ENCODE data around the gene PCDHGA6.

Gene PCDHGA6

GRCh38 chr5:141349917-141350619, 23.6 kb upstream of the PCDHGA6 start, which contains the start of gene PCDHGB1:
Gene PCDHGB1, plus strand, starts transcription at chr5:141350099. Its CDS starts 162 bp downstream, at chr5:141350261.
- H3K4me1 Mint-ChIP-seq (ENCODE audit: low read depth): peaks cover 2% of the 10 kb centered on the region
- H3K27me3 Mint-ChIP-seq (ENCODE audit: low read depth): peaks cover 20% of the 10 kb centered on the region
- peak within 1 kb of the TSS; percentile 9 for H3K27ac Mint-ChIP-seq
- H3K4me3 Mint-ChIP-seq: peak within 1 kb of the TSS; percentile 65
- H3K36me3 Mint-ChIP-seq (ENCODE audit: low read depth): peaks cover 9% of the 10 kb centered on the region
- H3K9me3 Mint-ChIP-seq: peaks cover 22% of the 10 kb centered on the region

GRCh38 chr5:141351591-141351990, 22.1 kb upstream of the PCDHGA6 start:
- peaks cover 2% of the 10 kb centered on the region for H3K4me1 Mint-ChIP-seq (ENCODE audit: low read depth)
- H3K27ac Mint-ChIP-seq: no peak overlapping the region
- H3K36me3 Mint-ChIP-seq (ENCODE audit: low read depth): peaks cover 9% of the 10 kb centered on the region
- peaks cover 29% of the 10 kb centered on the region for H3K9me3 Mint-ChIP-seq
- H3K27me3 Mint-ChIP-seq (ENCODE audit: low read depth): peaks cover 29% of the 10 kb centered on the region
- no peak overlapping the region for H3K4me3 Mint-ChIP-seq

GRCh38 chr5:141354900-141355469, 18.7 kb upstream of the PCDHGA6 start, which contains the start of gene PCDHGA4:
Gene PCDHGA4, plus strand, starts transcription at chr5:141355021. Its CDS starts 87 bp downstream, at chr5:141355108.
- H3K9me3 Mint-ChIP-seq: peaks cover 26% of the 10 kb centered on the region
- H3K27me3 Mint-ChIP-seq (ENCODE audit: low read depth): peaks cover 26% of the 10 kb centered on the region
- peaks cover 8% of the 10 kb centered on the region for H3K36me3 Mint-ChIP-seq (ENCODE audit: low read depth)

GRCh38 chr5:141355641-141356040, 18.1 kb upstream of the PCDHGA6 start:
- no peak overlapping the region for H3K27ac Mint-ChIP-seq
- no peak overlapping the region for H3K4me3 Mint-ChIP-seq
- peaks cover 5% of the 10 kb centered on the region for H3K36me3 Mint-ChIP-seq (ENCODE audit: low read depth)
- peaks cover 28% of the 10 kb centered on the region for H3K9me3 Mint-ChIP-seq
- H3K4me1 Mint-ChIP-seq (ENCODE audit: low read depth): peaks cover 2% of the 10 kb centered on the region
- peaks cover 24% of the 10 kb centered on the region for H3K27me3 Mint-ChIP-seq (ENCODE audit: low read depth)

More at GRCh38 chr5:141354900-141355469, 18.7 kb upstream of the PCDHGA6 start, which contains the start of gene PCDHGA4:
- Mint-ChIP-seq H3K4me1 (ENCODE audit: low read depth) (peaks cover 4% of the 10 kb centered on the region), H3K27ac (no peak within 1 kb of the TSS), H3K4me3 (no peak within 1 kb of the TSS)

- Mint-ChIP-seq H3K4me3 (no peak overlapping the region), H3K27ac (no peak overlapping the region), H3K9me3 (peaks cover 33% of the 10 kb centered on the region), H3K4me1 (ENCODE audit: low read depth) (peaks cover 2% of the 10 kb centered on the region), H3K36me3 (ENCODE audit: low read depth) (peaks cover 5% of the 10 kb centered on the region), H3K27me3 (ENCODE audit: low read depth) (peaks cover 27% of the 10 kb centered on the region)
Measured at GRCh38 chr5:141356133-141356532, 17.6 kb upstream of the PCDHGA6 start.

GRCh38 chr5:141356950-141357349, 16.7 kb upstream of the PCDHGA6 start:
- Mint-ChIP-seq H3K27ac (no peak overlapping the region), H3K36me3 (ENCODE audit: low read depth) (peaks cover 5% of the 10 kb centered on the region), H3K9me3 (peaks cover 36% of the 10 kb centered on the region), H3K4me3 (no peak overlapping the region), H3K4me1 (ENCODE audit: low read depth) (peaks cover 2% of the 10 kb centered on the region), H3K27me3 (ENCODE audit: low read depth) (peaks cover 26% of the 10 kb centered on the region)

GRCh38 chr5:141359790-141360426, 13.8 kb upstream of the PCDHGA6 start, which contains the start of gene PCDHGB2:
Gene PCDHGB2, plus strand, starts transcription at chr5:141359994. Its CDS starts 142 bp downstream, at chr5:141360136.
- H3K27me3 Mint-ChIP-seq (ENCODE audit: low read depth): peaks cover 42% of the 10 kb centered on the region
- H3K27ac Mint-ChIP-seq: peak within 1 kb of the TSS; percentile 50
- peaks cover 4% of the 10 kb centered on the region for H3K4me1 Mint-ChIP-seq (ENCODE audit: low read depth)
- peak within 1 kb of the TSS; percentile 83 for H3K4me3 Mint-ChIP-seq
- peaks cover 8% of the 10 kb centered on the region for H3K36me3 Mint-ChIP-seq (ENCODE audit: low read depth)
- H3K9me3 Mint-ChIP-seq: peaks cover 42% of the 10 kb centered on the region

- H3K4me3 Mint-ChIP-seq: peak overlapping the region; percentile 14
- peaks cover 8% of the 10 kb centered on the region for H3K36me3 Mint-ChIP-seq (ENCODE audit: low read depth)
- H3K4me1 Mint-ChIP-seq (ENCODE audit: low read depth): peaks cover 4% of the 10 kb centered on the region
- H3K9me3 Mint-ChIP-seq: peaks cover 44% of the 10 kb centered on the region
- no peak overlapping the region for H3K27ac Mint-ChIP-seq
- H3K27me3 Mint-ChIP-seq (ENCODE audit: low read depth): peaks cover 48% of the 10 kb centered on the region
Measured at GRCh38 chr5:141360685-141361084, 13.0 kb upstream of the PCDHGA6 start.

GRCh38 chr5:141362719-141363118, 11.0 kb upstream of the PCDHGA6 start:
- Mint-ChIP-seq H3K27ac (no peak overlapping the region), H3K36me3 (ENCODE audit: low read depth) (peaks cover 8% of the 10 kb centered on the region), H3K27me3 (ENCODE audit: low read depth) (peaks cover 46% of the 10 kb centered on the region), H3K4me1 (ENCODE audit: low read depth) (peaks cover 4% of the 10 kb centered on the region), H3K9me3 (peaks cover 40% of the 10 kb centered on the region), H3K4me3 (no peak overlapping the region)

GRCh38 chr5:141363952-141364660, 9.6 kb upstream of the PCDHGA6 start, which contains the start of gene PCDHGA5:
Gene PCDHGA5, plus strand, starts transcription at chr5:141364162. Its CDS starts 169 bp downstream, at chr5:141364331.
- Mint-ChIP-seq H3K27ac (no peak within 1 kb of the TSS), H3K4me3 (no peak within 1 kb of the TSS), H3K27me3 (ENCODE audit: low read depth) (peaks cover 46% of the 10 kb centered on the region), H3K4me1 (ENCODE audit: low read depth) (peaks cover 4% of the 10 kb centered on the region), H3K9me3 (peaks cover 40% of the 10 kb centered on the region), H3K36me3 (ENCODE audit: low read depth) (peaks cover 8% of the 10 kb centered on the region)

- Mint-ChIP-seq H3K36me3 (ENCODE audit: low read depth) (peaks cover 6% of the 10 kb centered on the region), H3K4me3 (no peak overlapping the region), H3K27ac (no peak overlapping the region), H3K9me3 (peaks cover 31% of the 10 kb centered on the region), H3K27me3 (ENCODE audit: low read depth) (peaks cover 40% of the 10 kb centered on the region), H3K4me1 (ENCODE audit: low read depth) (peaks cover 4% of the 10 kb centered on the region)
Measured at GRCh38 chr5:141366016-141366896, 7.4 kb upstream of the PCDHGA6 start.

GRCh38 chr5:141369994-141370848, 3.5 kb upstream of the PCDHGA6 start, which contains the start of gene PCDHGB3:
Gene PCDHGB3, plus strand, starts transcription at chr5:141370242. Its CDS starts 153 bp downstream, at chr5:141370395.
- Mint-ChIP-seq H3K27me3 (ENCODE audit: low read depth) (peaks cover 26% of the 10 kb centered on the region), H3K36me3 (ENCODE audit: low read depth) (peaks cover 2% of the 10 kb centered on the region), H3K9me3 (peaks cover 38% of the 10 kb centered on the region), H3K27ac (no peak within 1 kb of the TSS), H3K4me3 (peak within 1 kb of the TSS; percentile 70), H3K4me1 (ENCODE audit: low read depth) (peaks cover 2% of the 10 kb centered on the region)

All from T-helper 1 cell treated with Interleukin-12 subunit alpha and Interleukin-12 subunit beta and Interleukin-4 antibody, amounts not matched to agents 30 μg/mL and 1 μg/mL, for 36 hours (primary cell).